Uterus (tissue), 4 donors: ENCODE results near the gene C19orf33. TPM values are rescaled to one million over a fixed set of nuclear protein-coding genes. Genes with fewer than 3 reads are reported as not detected.
A peak's percentile ranks its signal among the peaks of the same experiment; 100 is the strongest.

Experiments used
- DNase-seq, 2 donors: peaks; one replicate each; pipeline ENCODE4 v3.0.0-alpha.2; 2019 to 2020
- H3K27ac ChIP-seq, 2 donors: fragments of 200-600 bp; sonication (generic); 1 replicate in 1 of 2; 2 replicates in 1 of 2; pipeline ENCODE4 v1.5.1; 2016 to 2018
- H3K27me3 ChIP-seq, 2 donors: fragments of 200-600 bp; sonication (generic); one replicate each; pipeline ENCODE4 v1.5.1; 2018 to 2019; ENCODE audit warnings: control low read depth in 1 of 2
- H3K36me3 ChIP-seq, 2 donors: fragments of 200-600 bp; sonication (generic); one replicate each; pipeline ENCODE4 v1.5.1; 2019; ENCODE audit warnings: control low read depth in 1 of 2
- H3K4me1 ChIP-seq, 2 donors: fragments of 200-600 bp; sonication (generic); one replicate each; pipeline ENCODE4 v1.5.1; 2018 to 2019; ENCODE audit warnings: control low read depth in 1 of 2
- H3K4me3 ChIP-seq, 2 donors: fragments of 200-600 bp; sonication (generic); 1 replicate in 1 of 2; 2 replicates in 1 of 2; pipeline ENCODE4 v1.5.1; 2018 to 2019; ENCODE audit warnings: mild to moderate bottlenecking in 1 of 2
- H3K9me3 ChIP-seq, 2 donors: fragments of 200-600 bp; sonication (generic); one replicate each; pipeline ENCODE4 v1.5.1; 2019; ENCODE audit warnings: control low read depth in 1 of 2
- POLR2A ChIP-seq, 2 donors: fragments of 450-650 bp; IDR thresholded peaks; one replicate each; pipeline ENCODE4 v1.6.1; 2016; ENCODE audit warnings: antibody characterized with exemption in 2 of 2, mild to moderate bottlenecking in 1 of 2, moderate library complexity in 1 of 2
- intact Hi-C: fragments of 100-400 bp; cut with DNase I; formaldehyde crosslinking; loops from one replicate; pipeline ENCODE4 v1.15.1; 2023; ENCODE audit warnings: low total_unique reads
- total RNA-seq, 4 donors: library from RNA; depleted of rRNA in 3 of 4; stranded (reverse); fragments of >200 nt in 3 of 4; gene quantifications; one replicate each; pipeline versions ENCODE4 v1.1.0 to v1.2.4, GENCODE V29; 2014 to 2023
- TF ChIP-seq, protein P1 (sequence below), 4 experiments: fragments of 200-600 bp in 2 of 4; fragments of 450-650 bp in 2 of 4; sonication (generic) in 2 of 4; IDR thresholded peaks; one replicate each; pipeline ENCODE4 v1.5.1; 2016 to 2019; ENCODE audit warnings: antibody characterized with exemption in 4 of 4, mild to moderate bottlenecking in 2 of 4, moderate library complexity in 1 of 4
- donor health status: DM: yes; HTN: yes; CAD: no.

The C19orf33 gene
- total RNA-seq, 4 donors from 2014 or later: 2.9 to 15.3 (median 4.1) TPM; not detected in 1

DNA sequence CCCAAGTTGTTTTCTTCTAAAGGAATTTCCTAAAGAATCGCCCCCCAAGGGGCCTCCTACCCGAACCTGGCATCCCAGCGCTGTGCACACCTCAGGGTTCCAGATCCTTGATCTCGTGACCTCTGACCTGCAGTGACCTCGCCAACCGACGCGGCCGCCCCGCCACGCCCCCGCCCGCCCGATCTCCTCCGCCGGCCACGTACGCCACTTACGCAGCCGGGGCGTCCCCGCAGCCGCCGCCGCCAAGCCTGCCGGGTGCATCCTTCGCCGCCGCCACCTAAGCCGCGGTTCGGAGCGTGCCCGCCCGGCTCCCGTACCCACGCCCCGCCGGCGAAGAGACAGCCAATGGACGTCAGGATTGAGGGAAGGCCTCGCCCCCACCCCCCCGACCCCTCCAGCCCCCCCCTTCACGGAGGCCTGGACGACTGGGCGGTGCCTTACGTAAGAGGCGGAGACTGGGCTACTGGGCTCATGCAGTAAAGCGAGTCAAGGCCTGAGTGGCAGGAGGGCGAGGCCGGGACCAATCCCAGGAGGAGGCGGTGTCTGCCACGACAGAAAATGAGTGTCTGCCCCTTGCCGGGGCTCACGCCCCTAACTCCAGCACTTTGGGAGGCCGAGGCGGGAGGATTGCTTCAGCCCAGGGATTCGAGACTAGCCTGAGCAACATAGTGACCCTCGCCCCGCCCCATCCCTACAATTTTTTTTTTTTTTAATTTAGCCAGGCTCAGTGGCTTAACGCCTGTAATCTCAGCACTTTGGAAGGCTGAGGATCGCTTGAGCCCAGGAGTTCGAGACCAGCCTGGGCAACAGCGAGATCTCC, 11.8 kb downstream of the C19orf33 start, which contains the start of gene YIF1B:
Gene YIF1B (minus strand): TSS at position 291 of the 820 bp plus-strand sequence. CDS start 30 bp downstream, at position 261.
- H3K4me3 ChIP-seq: peak within 1 kb of the TSS; percentile 66
- DNase-seq: peak; percentile 96 to 97
- H3K27ac ChIP-seq: peak within 1 kb of the TSS; percentile 80 to 87
- TF ChIP-seq POLR2A (IDR thresholded peaks at IDR 0.05): peak; percentile 28 to 43
- TF ChIP-seq, protein P1, sequence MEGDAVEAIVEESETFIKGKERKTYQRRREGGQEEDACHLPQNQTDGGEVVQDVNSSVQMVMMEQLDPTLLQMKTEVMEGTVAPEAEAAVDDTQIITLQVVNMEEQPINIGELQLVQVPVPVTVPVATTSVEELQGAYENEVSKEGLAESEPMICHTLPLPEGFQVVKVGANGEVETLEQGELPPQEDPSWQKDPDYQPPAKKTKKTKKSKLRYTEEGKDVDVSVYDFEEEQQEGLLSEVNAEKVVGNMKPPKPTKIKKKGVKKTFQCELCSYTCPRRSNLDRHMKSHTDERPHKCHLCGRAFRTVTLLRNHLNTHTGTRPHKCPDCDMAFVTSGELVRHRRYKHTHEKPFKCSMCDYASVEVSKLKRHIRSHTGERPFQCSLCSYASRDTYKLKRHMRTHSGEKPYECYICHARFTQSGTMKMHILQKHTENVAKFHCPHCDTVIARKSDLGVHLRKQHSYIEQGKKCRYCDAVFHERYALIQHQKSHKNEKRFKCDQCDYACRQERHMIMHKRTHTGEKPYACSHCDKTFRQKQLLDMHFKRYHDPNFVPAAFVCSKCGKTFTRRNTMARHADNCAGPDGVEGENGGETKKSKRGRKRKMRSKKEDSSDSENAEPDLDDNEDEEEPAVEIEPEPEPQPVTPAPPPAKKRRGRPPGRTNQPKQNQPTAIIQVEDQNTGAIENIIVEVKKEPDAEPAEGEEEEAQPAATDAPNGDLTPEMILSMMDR (IDR thresholded peaks at IDR 0.05): peak in 1 of 4 experiments; percentile 7
- no peaks in the 10 kb centered on the region for H3K36me3 ChIP-seq
- intact Hi-C loops: no loop called here
- H3K9me3 ChIP-seq: no peaks in the 10 kb centered on the region
- peaks cover 0 to 5% of the 10 kb centered on the region in 2 donors for H3K4me1 ChIP-seq
- peaks cover 0 to 3% of the 10 kb centered on the region in 2 donors for H3K27me3 ChIP-seq

DNA sequence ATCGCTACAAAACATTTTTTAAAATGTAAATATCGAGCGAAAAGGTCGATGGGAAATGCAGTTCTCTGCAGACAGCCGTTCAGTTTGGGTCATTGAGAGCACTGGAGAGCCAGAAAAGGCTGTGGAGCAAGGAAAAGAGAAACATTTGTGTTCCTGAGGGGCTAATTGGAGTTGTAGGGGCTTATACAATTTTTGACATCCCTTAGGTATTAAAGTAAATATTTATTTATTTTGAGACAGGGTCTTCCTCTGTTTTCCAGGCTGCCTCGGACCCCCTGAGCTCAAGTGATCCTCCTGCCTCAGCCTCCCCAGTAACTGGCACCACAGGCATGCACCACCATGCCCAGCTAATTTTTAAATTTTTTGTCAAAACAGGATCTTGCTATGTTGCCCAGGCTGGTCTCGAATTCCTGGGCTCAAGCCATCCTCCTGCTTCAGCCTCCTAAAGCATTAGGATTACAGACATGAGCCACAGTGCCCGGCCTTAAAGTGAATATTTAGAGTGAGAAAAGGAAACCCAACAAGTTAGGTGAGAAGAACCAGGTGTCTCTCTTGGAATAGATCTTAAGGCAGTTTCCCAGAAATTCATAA, 12.5 kb downstream of the C19orf33 start:
- TF ChIP-seq POLR2A (IDR thresholded peaks at IDR 0.05): no peak
- TF ChIP-seq, protein P1 (IDR thresholded peaks at IDR 0.05): no peak
- peaks cover 0 to 10% of the 10 kb centered on the region in 2 donors for H3K4me1 ChIP-seq
- peaks cover 0 to 3% of the 10 kb centered on the region in 2 donors for H3K27me3 ChIP-seq
- H3K4me3 ChIP-seq: peak overlapping the region; percentile 66
- H3K36me3 ChIP-seq: no peaks in the 10 kb centered on the region
- no peak for DNase-seq
- intact Hi-C loops: no loop called here
- H3K9me3 ChIP-seq: no peaks in the 10 kb centered on the region
- H3K27ac ChIP-seq: peak overlapping the region; percentile 80 to 87

DNA sequence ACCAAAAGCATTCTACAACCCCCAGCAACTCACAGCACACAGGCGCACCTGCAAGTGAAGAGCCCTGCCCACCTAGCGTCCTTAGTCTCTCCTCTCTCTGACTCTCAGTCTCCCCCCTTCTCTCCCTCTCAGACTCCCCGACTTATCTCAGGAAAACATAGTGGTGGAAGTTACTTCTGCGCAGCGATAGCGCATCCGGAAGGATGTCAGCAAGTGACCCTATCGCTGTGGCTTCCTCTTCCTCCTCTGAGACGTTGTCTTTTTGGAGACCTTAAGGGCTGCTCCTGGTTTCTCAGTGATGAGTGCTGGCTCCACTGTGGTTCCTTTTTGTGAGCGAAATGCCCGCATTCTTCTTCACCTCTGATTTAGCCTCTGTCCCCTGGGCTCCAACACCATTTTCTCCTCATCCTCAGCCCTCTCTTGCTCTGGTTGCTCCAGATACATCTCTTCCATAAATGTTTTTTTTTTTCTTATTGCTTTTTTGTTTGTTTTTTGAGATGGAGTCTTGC, 13.1 kb downstream of the C19orf33 start:
- Histone ChIP-seq H3K9me3 (no peaks in the 10 kb centered on the region), H3K4me1 (peaks cover 0 to 10% of the 10 kb centered on the region in 2 donors), H3K27ac (peak overlapping the region in 1 of 2 donors; percentile 80), H3K36me3 (no peaks in the 10 kb centered on the region), H3K27me3 (peaks cover 0 to 3% of the 10 kb centered on the region in 2 donors), H3K4me3 (no peak overlapping the region)
- intact Hi-C loops: no loop called here
- no peak for DNase-seq
- TF ChIP-seq POLR2A (IDR thresholded peaks at IDR 0.05): no peak
- TF ChIP-seq, protein P1 (IDR thresholded peaks at IDR 0.05): no peak

DNA sequence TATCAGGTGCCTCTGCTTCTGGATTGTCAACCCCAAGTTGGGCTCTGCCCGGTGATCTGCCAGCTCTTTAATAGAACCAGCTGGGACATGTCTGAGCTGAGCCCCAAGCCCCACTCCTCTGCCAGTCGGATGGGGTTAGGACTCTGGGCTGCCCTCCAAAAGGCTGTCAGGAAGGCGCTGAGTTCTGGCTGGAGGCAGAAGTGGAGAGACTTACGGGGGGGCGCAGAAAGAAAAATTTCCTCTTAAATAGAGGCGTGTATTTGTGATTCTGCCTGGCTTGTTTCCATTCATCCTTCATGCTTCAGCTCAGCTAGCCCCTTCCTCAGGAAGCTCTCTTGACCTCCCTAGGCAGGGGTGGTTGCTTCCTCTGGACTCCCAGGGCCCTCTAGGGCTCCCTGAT, 14.6 kb downstream of the C19orf33 start:
- peak; percentile 33 to 66 for DNase-seq
- Histone ChIP-seq H3K27me3 (peaks cover 0 to 3% of the 10 kb centered on the region in 2 donors), H3K27ac (peak overlapping the region; percentile 3 to 68), H3K36me3 (no peaks in the 10 kb centered on the region), H3K4me1 (peaks cover 0 to 14% of the 10 kb centered on the region in 2 donors), H3K4me3 (no peak overlapping the region), H3K9me3 (no peaks in the 10 kb centered on the region)
- intact Hi-C loops: no loop called here
- TF ChIP-seq, protein P1 (IDR thresholded peaks at IDR 0.05): no peak
- no peak for TF ChIP-seq POLR2A (IDR thresholded peaks at IDR 0.05)
